Keratinocyte (primary cell): ENCODE data around the gene ELOB. TPM values are rescaled to one million over a fixed set of nuclear protein-coding genes. Genes with fewer than 3 reads are reported as not detected.

Experiments
- DNase-seq: peaks from one replicate; pipeline ENCODE4 v3.0.0-alpha.2; 2011; ENCODE audit warnings: low read depth, missing footprints, low spot score
- FAIRE-seq: peaks from 2 replicates; lab custom pipeline; 2011; peaks lifted over from hg19 to GRCh38; lab: Jason Lieb, UNC
- H2AFZ ChIP-seq: 2 replicates; pipeline ENCODE4 v1.6.0; 2012; ENCODE audit warnings: low read length, control low read depth, inconsistent platforms; ENCODE audit not compliant: control insufficient read depth
- H3K27ac ChIP-seq: 2 replicates; pipeline ENCODE4 v1.5.1; 2011; ENCODE audit warnings: low read length; ENCODE audit not compliant: control insufficient read depth, insufficient read depth
- H3K27me3 ChIP-seq: 3 replicates; pipeline ENCODE4 v1.6.0; 2011; ENCODE audit warnings: low read length; ENCODE audit not compliant: control insufficient read depth, insufficient read depth; ENCODE audit errors: extremely low read depth
- H3K36me3 ChIP-seq, 2 experiments: 2 replicates in 1 of 2; 3 replicates in 1 of 2; pipeline ENCODE4 v1.5.1; 2011; ENCODE audit warnings: low read length in 2 of 2, mild to moderate bottlenecking in 1 of 2; ENCODE audit not compliant: control insufficient read depth in 2 of 2, insufficient read depth in 2 of 2; ENCODE audit errors: extremely low read depth in 1 of 2
- H3K4me1 ChIP-seq: 3 replicates; pipeline ENCODE4 v1.5.1; 2011; ENCODE audit warnings: low read length; ENCODE audit not compliant: control insufficient read depth, insufficient read depth; ENCODE audit errors: extremely low read depth
- H3K4me2 ChIP-seq: 3 replicates; pipeline ENCODE4 v1.6.0; 2011; ENCODE audit warnings: low read depth, low read length; ENCODE audit not compliant: control insufficient read depth, insufficient read depth; ENCODE audit errors: extremely low read depth
- H3K4me3 ChIP-seq, 3 experiments: fragments of 200-600 bp in 1 of 3; sonication (generic) in 1 of 3; 2 replicates in 2 of 3; 3 replicates in 1 of 3; pipeline ENCODE4 v1.5.1; 2011 to 2016; ENCODE audit warnings: low read length in 3 of 3, mild to moderate bottlenecking in 3 of 3, control low read depth in 2 of 3, inconsistent platforms in 1 of 3, low read depth in 1 of 3, mixed read lengths in 1 of 3, mixed run types in 1 of 3, moderate library complexity in 1 of 3; ENCODE audit not compliant: control insufficient read depth in 2 of 3, insufficient read depth in 2 of 3; ENCODE audit errors: extremely low read depth in 1 of 3
- H3K79me2 ChIP-seq: 2 replicates; pipeline ENCODE4 v1.6.0; 2012; ENCODE audit warnings: low read length; ENCODE audit not compliant: control insufficient read depth, insufficient read depth
- H3K9ac ChIP-seq: 3 replicates; pipeline ENCODE4 v1.6.0; 2011; ENCODE audit warnings: low read length; ENCODE audit not compliant: control insufficient read depth, insufficient read depth; ENCODE audit errors: extremely low read depth
- H3K9me1 ChIP-seq: 3 replicates; pipeline ENCODE4 v1.6.0; 2011; ENCODE audit warnings: low read length; ENCODE audit not compliant: control insufficient read depth, insufficient read depth; ENCODE audit errors: extremely low read depth
- H3K9me3 ChIP-seq: 2 replicates; pipeline ENCODE4 v1.5.1; 2012; ENCODE audit warnings: low read depth, low read length; ENCODE audit not compliant: control insufficient read depth
- H4K20me1 ChIP-seq: 3 replicates; pipeline ENCODE4 v1.6.0; 2011; ENCODE audit warnings: low read length; ENCODE audit not compliant: control insufficient read depth, insufficient read depth; ENCODE audit errors: extremely low read depth
- EZH2 ChIP-seq: IDR thresholded peaks from one replicate; pipeline ENCODE4 v1.6.1; 2012; ENCODE audit warnings: inconsistent platforms, mild to moderate bottlenecking, low read length, moderate library complexity
- dilution Hi-C: fragments of 300-500 bp; cut with MboI; formaldehyde crosslinking; loops from one replicate; pipeline ENCODE4 v1.7.0; 2020; ENCODE audit warnings: low sequenced_read_pairs; ENCODE audit not compliant: extremely low pct_ligation_motif_present
- polyA plus RNA-seq, 5 experiments: library from polyadenylated mRNA; depleted of rRNA in 3 of 5; stranded (reverse) in 3 of 5; stranded (forward) in 1 of 5; unstranded in 1 of 5; fragments of >200 nt; gene quantifications; 1 replicate in 1 of 5; 2 replicates in 3 of 5; 3 replicates in 1 of 5; pipeline versions ENCODE4 v1.2.1 to v1.2.3, GENCODE V29; 2011 to 2012; ENCODE audit warnings: missing spikeins in 2 of 5, low read depth in 1 of 5, low replicate concordance in 1 of 5
- TF ChIP-seq, protein P1 (sequence below), 3 experiments: IDR thresholded peaks in 1 of 3; conservative IDR thresholded peaks in 1 of 3; optimal IDR thresholded peaks in 1 of 3; 2 replicates in 2 of 3; 3 replicates in 1 of 3; pipeline versions ENCODE3 to v1.5.1; 2011; ENCODE audit warnings: low read length in 3 of 3, mild to moderate bottlenecking in 3 of 3, moderate library complexity in 2 of 3, control low read depth in 1 of 3, inconsistent platforms in 1 of 3; ENCODE audit not compliant: insufficient read depth in 2 of 3; ENCODE audit errors: extremely low read depth in 1 of 3

The ELOB gene
- polyA plus RNA-seq, 1 donor (not counting 4 experiments of a cell fraction or from before 2014, with no cell fraction given) = 235 TPM

DNA sequence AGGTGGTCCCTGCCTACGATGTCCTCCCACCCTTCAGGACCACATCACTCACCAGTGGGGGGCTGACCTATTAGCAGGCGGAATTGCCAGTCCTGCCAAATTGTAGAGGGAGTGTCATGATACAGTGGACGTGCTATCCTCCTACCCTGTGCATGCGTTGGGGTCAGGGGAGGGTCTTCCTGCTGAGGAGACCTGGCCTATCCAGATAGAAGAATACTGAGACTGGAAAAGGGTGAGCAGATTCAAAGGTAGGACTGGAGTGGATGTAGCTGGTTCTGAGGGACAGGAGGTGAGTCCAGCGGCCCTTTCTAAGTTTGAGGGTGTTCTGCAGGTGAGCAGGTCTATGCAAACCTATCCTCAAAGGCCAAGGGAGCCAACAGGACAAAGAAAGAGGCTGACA lies 29.2 kb upstream of the ELOB start:
- Histone ChIP-seq H4K20me1 (no peaks in the 10 kb centered on the region), H3K27ac (no peak overlapping the region), H3K4me3 (no peak overlapping the region), H3K27me3 (peaks cover 25% of the 10 kb centered on the region), H3K9ac (no peak overlapping the region), H3K9me3 (peaks cover 10% of the 10 kb centered on the region), H2AFZ (no peak overlapping the region), H3K4me2 (no peak overlapping the region), H3K4me1 (no peaks in the 10 kb centered on the region), H3K9me1 (no peaks in the 10 kb centered on the region), H3K79me2 (no peaks in the 10 kb centered on the region), H3K36me3 (no peaks in the 10 kb centered on the region)
- no peak for DNase-seq
- dilution Hi-C loops = no loop called here
- no peak for FAIRE-seq
- no peak for TF ChIP-seq EZH2
- TF ChIP-seq, protein P1, sequence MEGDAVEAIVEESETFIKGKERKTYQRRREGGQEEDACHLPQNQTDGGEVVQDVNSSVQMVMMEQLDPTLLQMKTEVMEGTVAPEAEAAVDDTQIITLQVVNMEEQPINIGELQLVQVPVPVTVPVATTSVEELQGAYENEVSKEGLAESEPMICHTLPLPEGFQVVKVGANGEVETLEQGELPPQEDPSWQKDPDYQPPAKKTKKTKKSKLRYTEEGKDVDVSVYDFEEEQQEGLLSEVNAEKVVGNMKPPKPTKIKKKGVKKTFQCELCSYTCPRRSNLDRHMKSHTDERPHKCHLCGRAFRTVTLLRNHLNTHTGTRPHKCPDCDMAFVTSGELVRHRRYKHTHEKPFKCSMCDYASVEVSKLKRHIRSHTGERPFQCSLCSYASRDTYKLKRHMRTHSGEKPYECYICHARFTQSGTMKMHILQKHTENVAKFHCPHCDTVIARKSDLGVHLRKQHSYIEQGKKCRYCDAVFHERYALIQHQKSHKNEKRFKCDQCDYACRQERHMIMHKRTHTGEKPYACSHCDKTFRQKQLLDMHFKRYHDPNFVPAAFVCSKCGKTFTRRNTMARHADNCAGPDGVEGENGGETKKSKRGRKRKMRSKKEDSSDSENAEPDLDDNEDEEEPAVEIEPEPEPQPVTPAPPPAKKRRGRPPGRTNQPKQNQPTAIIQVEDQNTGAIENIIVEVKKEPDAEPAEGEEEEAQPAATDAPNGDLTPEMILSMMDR (optimal IDR thresholded peaks at IDR 0.05 in 1 of 3, IDR thresholded peaks at IDR 0.05 in 1 of 3, conservative IDR thresholded peaks at IDR 0.05 in 1 of 3; ENCODE audit: extremely low read depth in 1 of 3, insufficient read depth in 2 of 3, low read length in 3 of 3) = no peak

DNA sequence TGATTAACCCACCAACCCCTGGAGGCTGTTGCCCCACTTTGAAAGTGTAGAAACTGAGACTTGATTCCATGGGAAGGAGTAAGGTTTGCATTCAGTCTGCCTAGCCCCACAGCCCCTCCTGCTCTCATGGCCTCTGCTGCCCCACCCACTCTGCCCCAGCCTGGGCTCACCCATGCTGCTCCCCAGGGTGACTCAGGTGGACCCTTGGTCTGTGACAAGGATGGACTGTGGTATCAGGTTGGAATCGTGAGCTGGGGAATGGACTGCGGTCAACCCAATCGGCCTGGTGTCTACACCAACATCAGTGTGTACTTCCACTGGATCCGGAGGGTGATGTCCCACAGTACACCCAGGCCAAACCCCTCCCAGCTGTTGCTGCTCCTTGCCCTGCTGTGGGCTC lies 27.6 kb upstream of the ELOB start:
- dilution Hi-C loops = no loop called here
- Histone ChIP-seq H3K36me3 (no peaks in the 10 kb centered on the region), H3K79me2 (no peaks in the 10 kb centered on the region), H3K9ac (no peak overlapping the region), H3K27me3 (peaks cover 11% of the 10 kb centered on the region), H2AFZ (no peak overlapping the region), H4K20me1 (no peaks in the 10 kb centered on the region), H3K4me2 (no peak overlapping the region), H3K4me3 (no peak overlapping the region), H3K4me1 (no peaks in the 10 kb centered on the region), H3K27ac (no peak overlapping the region), H3K9me3 (peaks cover 10% of the 10 kb centered on the region), H3K9me1 (no peaks in the 10 kb centered on the region)
- no peak for DNase-seq
- no peak for FAIRE-seq
- TF ChIP-seq, protein P1 (optimal IDR thresholded peaks at IDR 0.05 in 1 of 3, IDR thresholded peaks at IDR 0.05 in 1 of 3, conservative IDR thresholded peaks at IDR 0.05 in 1 of 3; ENCODE audit: extremely low read depth in 1 of 3, insufficient read depth in 2 of 3, low read length in 3 of 3) = no peak
- TF ChIP-seq EZH2 = no peak
